ENCODE measurements around the gene MKNK1. TPM values are rescaled to one million over a fixed set of nuclear protein-coding genes. Genes with fewer than 3 reads are reported as not detected.

Gene MKNK1
- total RNA-seq, 1 experiment from 2014 or later: 40.1 TPM

DNA sequence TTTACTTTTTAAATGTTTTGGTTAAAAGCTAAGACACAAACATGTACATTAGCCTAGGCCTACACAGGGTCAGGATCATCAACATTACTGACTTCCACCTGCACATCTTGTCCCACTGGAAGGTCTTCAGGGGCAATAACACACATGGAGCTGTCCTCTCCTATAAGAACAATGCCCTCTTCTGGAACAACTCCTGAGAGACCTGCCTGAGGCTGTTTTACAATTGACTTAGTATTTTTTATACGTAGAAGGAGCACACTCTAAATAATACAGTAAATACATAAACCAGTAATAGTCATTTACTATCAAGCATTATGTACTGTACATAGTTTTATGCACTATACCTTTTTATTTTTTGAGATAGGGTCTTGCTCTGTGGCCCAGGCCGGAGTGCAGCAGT lies 26.7 kb upstream of the MKNK1 start:
- in situ Hi-C loops (cut with HindIII; ENCODE audit: low pct_unique_long_range_greater_than_20kb, low sequenced_read_pairs): no loop called here
- POLR2A ChIA-PET: no interaction called here

DNA sequence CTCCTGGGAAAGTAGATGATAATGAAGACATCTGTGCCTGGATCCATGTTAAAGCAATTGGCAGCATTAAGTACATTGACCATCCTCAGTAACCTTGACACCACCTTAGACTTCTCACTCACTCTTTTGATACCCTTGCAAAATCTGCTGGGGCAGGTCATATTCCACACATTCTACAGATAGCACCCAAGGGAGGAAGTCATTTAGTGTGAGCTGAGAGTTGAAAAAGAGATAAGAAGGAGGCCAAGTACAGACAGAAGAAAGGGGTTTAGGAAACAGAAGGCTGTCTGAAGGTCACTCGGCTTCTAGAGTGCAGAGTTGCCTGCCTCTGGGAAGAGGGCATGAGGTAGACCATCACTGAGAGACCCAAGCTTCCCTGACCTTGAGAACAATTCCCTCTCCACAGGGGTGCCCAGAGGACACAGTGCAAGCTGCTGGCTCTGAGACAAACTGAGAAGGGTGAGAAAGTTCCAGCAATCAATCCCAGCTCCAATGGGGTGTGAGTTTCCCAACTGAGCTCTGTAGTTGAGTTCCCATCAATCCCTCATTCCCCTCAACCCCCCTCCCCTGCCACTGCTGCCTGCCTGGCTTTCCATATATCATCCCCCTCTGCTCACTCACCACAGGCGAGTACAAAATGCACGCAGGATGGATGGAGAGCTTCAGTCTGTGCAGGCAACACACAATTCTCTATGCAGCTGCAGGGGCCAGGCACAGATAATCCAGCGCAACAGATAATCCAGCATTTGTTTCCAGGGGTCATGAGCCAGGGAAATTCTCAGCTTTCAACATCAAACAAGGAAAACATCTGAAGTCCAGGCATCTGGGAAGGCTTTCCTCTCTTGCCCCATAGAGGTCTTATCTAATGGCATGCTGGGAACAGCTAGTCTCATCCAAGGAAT lies 19.9 kb upstream of the MKNK1 start:
- in situ Hi-C loops (cut with HindIII; ENCODE audit: low pct_unique_long_range_greater_than_20kb, low sequenced_read_pairs): no loop called here
- peaks cover 7% of the 10 kb centered on the region; the same call in 1 of the 2 replicates for H3K4me1 ChIP-seq (ENCODE audit: control insufficient read depth, insufficient read depth, low read length)
- no peak overlapping the region for H3K4me3 ChIP-seq (ENCODE audit: low read depth in 2 of 2, low read length in 2 of 2)
- DNase-seq (ENCODE audit: low read depth, low spot score) (no peak), ATAC-seq (no peak)
- H3K36me3 ChIP-seq (ENCODE audit: control insufficient read depth, insufficient read depth, low read length): no peaks in the 10 kb centered on the region
- ChIA-PET CTCF (interaction anchor here (0.6 kb wide), 1 partner anchor 10 kb away, joined by 3 read pairs; no protein-coding TSS in a partner anchor), POLR2A (no interaction called here)
- H3K27ac ChIP-seq (ENCODE audit: low read length): no peak overlapping the region
- intact Hi-C loops (cut with micrococcal nuclease; ENCODE audit: unreplicated experiment): loop anchor here (2.0 kb wide), 1 partner anchor 101 kb away; no protein-coding TSS in a partner anchor
- TF ChIP-seq, protein P1, sequence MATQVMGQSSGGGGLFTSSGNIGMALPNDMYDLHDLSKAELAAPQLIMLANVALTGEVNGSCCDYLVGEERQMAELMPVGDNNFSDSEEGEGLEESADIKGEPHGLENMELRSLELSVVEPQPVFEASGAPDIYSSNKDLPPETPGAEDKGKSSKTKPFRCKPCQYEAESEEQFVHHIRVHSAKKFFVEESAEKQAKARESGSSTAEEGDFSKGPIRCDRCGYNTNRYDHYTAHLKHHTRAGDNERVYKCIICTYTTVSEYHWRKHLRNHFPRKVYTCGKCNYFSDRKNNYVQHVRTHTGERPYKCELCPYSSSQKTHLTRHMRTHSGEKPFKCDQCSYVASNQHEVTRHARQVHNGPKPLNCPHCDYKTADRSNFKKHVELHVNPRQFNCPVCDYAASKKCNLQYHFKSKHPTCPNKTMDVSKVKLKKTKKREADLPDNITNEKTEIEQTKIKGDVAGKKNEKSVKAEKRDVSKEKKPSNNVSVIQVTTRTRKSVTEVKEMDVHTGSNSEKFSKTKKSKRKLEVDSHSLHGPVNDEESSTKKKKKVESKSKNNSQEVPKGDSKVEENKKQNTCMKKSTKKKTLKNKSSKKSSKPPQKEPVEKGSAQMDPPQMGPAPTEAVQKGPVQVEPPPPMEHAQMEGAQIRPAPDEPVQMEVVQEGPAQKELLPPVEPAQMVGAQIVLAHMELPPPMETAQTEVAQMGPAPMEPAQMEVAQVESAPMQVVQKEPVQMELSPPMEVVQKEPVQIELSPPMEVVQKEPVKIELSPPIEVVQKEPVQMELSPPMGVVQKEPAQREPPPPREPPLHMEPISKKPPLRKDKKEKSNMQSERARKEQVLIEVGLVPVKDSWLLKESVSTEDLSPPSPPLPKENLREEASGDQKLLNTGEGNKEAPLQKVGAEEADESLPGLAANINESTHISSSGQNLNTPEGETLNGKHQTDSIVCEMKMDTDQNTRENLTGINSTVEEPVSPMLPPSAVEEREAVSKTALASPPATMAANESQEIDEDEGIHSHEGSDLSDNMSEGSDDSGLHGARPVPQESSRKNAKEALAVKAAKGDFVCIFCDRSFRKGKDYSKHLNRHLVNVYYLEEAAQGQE (IDR thresholded peaks at IDR 0.05; ENCODE audit: insufficient read depth in 1 of 2, low read depth in 2 of 2, low read length in 1 of 2): no peak
- no peak for TF ChIP-seq POLR2AphosphoS5 (IDR thresholded peaks at IDR 0.05; ENCODE audit: low read depth, low read length)
- TF ChIP-seq CTCF (IDR thresholded peaks at IDR 0.05): no peak
- no peak for TF ChIP-seq SIN3A (IDR thresholded peaks at IDR 0.05; ENCODE audit: borderline replicate concordance, insufficient read depth, low read depth, low read length)
- TF ChIP-seq TCF7L2 (IDR thresholded peaks at IDR 0.05; ENCODE audit: low read depth, low read length): no peak
- BruUV-seq (replicated peaks): no TSS peak
- no peaks in the 10 kb centered on the region for H3K9me3 ChIP-seq (ENCODE audit: control insufficient read depth, insufficient read depth, low read depth, low read length)
- no peaks in the 10 kb centered on the region for H3K27me3 ChIP-seq (ENCODE audit: control insufficient read depth, insufficient read depth, low read length)

More for the DNA sequence above, 26.7 kb upstream of the MKNK1 start:
- ATAC-seq: no peak
- no TSS peak for BruUV-seq (replicated peaks)
- no peak overlapping the region for H3K27ac ChIP-seq (ENCODE audit: low read length)
- no peaks in the 10 kb centered on the region; the same call in 1 of the 2 replicates for H3K4me1 ChIP-seq (ENCODE audit: control insufficient read depth, insufficient read depth, low read length)
- TF ChIP-seq CTCF (IDR thresholded peaks at IDR 0.05) (no peak), POLR2AphosphoS5 (IDR thresholded peaks at IDR 0.05; ENCODE audit: low read depth, low read length) (no peak), TCF7L2 (IDR thresholded peaks at IDR 0.05; ENCODE audit: low read depth, low read length) (no peak), SIN3A (IDR thresholded peaks at IDR 0.05; ENCODE audit: borderline replicate concordance, insufficient read depth, low read depth, low read length) (no peak)
- TF ChIP-seq, protein P1 (IDR thresholded peaks at IDR 0.05; ENCODE audit: insufficient read depth in 1 of 2, low read depth in 2 of 2, low read length in 1 of 2): no peak
- no peak for DNase-seq (ENCODE audit: low read depth, low spot score)
- H3K4me3 ChIP-seq (ENCODE audit: low read depth in 2 of 2, low read length in 2 of 2): no peak overlapping the region
- intact Hi-C loops (cut with micrococcal nuclease; ENCODE audit: unreplicated experiment): no loop called here
- H3K27me3 ChIP-seq (ENCODE audit: control insufficient read depth, insufficient read depth, low read length): no peaks in the 10 kb centered on the region
- CTCF ChIA-PET: no interaction called here
- no peaks in the 10 kb centered on the region for H3K9me3 ChIP-seq (ENCODE audit: control insufficient read depth, insufficient read depth, low read depth, low read length)
- H3K36me3 ChIP-seq (ENCODE audit: control insufficient read depth, insufficient read depth, low read length): no peaks in the 10 kb centered on the region
